GM13976 (cell line): ENCODE measurements around the gene PROK1.

ENCODE experiments used
- DNase-seq: peaks from one replicate; pipeline ENCODE4 v3.0.0; 2012; ENCODE audit warnings: low spot score
- in situ Hi-C: fragments of 300-500 bp; cut with MboI; formaldehyde crosslinking; loops from one replicate; pipeline ENCODE4 v1.12.0; 2022; ENCODE audit warnings: low sequenced_read_pairs, mixed read lengths, inconsistent platforms; ENCODE audit not compliant: unreplicated experiment
- TF ChIP-seq, protein P1 (sequence below): IDR thresholded peaks from 2 replicates; pipeline ENCODE4 v1.5.1; 2012; ENCODE audit warnings: borderline replicate concordance, mild to moderate bottlenecking; ENCODE audit not compliant: insufficient read depth; ENCODE audit errors: extremely low read depth, missing control alignments, control extremely low read depth

PROK1 gene

DNA sequence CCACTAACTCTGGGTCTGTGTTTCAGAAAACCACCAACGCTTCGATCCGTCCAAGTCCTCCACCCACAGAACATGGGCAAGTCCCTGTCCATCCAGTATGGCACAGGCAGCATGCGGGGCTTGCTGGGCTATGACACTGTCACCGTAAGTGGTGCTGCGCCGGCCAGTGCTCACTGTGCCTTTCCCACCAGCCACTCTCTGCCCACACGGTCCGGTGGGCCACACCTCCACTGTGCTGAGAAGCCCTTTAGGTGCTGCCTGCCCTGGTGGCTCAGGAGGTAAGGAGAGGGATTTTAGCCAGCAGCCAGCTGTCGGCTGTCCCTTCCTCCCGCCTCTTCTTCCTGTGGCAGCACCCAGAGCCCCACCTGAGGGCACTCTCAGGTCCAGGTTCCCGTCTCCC lies 33.9 kb downstream of the PROK1 start:
- DNase-seq, result no peak
- TF ChIP-seq, protein P1, sequence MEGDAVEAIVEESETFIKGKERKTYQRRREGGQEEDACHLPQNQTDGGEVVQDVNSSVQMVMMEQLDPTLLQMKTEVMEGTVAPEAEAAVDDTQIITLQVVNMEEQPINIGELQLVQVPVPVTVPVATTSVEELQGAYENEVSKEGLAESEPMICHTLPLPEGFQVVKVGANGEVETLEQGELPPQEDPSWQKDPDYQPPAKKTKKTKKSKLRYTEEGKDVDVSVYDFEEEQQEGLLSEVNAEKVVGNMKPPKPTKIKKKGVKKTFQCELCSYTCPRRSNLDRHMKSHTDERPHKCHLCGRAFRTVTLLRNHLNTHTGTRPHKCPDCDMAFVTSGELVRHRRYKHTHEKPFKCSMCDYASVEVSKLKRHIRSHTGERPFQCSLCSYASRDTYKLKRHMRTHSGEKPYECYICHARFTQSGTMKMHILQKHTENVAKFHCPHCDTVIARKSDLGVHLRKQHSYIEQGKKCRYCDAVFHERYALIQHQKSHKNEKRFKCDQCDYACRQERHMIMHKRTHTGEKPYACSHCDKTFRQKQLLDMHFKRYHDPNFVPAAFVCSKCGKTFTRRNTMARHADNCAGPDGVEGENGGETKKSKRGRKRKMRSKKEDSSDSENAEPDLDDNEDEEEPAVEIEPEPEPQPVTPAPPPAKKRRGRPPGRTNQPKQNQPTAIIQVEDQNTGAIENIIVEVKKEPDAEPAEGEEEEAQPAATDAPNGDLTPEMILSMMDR, result no peak
- in situ Hi-C loops, result no loop called here

DNA sequence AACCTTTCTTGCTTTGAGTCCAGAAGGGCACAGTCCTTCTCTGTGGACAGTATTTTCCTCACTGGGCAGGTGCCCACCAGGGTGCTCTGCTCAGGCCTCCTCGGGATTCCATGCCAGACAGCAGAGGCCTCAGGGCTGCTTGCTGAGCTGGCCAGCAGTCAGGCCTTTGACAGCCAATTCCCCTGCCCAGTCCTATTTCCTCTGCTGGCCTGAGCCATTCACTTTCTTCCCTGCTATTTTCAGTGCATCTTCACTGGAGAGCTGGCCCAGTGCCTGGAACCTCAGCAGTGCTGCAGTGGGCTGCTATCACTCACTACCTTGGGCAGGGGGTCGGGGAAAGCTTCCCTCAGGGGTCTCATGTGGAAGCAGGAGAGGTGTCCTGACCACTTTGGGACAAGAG lies 34.8 kb downstream of the PROK1 start:
- TF ChIP-seq, protein P1, result no peak
- in situ Hi-C loops, result no loop called here
- no peak for DNase-seq

DNA sequence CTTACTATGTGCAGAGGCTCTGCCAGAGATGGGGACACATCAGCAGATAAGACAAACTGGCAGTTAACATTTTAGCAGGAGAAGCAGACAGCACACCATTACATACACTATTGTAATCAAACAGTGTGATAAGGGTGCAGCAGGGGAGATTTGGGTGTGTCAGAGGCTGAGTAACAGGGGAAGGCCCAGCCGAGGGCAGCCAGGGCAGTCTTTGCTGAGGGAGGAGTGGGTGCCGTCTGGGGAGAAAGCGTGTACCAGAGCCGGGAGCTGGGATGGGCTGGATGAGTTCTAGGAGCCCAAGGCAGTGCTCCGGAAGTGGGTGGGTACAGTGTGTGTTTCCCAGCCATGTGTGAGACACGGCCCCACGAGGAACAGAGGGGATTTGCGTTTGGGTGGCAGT lies 36.8 kb downstream of the PROK1 start:
- in situ Hi-C loops, result no loop called here
- TF ChIP-seq, protein P1, result no peak
- no peak for DNase-seq

DNA sequence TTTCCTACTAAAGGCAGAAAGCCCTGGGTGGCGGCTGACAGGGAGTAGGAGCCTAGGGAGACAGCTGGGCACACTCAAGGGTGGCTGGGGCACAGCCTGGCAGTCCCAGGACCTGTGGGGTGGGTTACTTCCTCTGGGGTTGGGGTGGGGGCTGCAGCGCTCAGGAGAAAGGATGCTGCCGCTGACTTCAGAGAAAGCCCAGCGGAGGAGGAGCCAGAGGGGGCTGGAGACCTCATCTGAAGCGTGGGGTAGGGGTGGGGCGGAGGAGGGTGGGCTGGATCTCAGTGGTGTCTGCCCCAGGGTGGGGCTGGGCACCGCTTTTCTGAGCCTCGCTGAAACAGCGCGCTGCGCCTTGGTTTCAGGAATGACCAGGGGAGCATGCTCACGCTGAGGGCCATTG lies 37.2 kb downstream of the PROK1 start:
- TF ChIP-seq, protein P1, result no peak
- DNase-seq, result no peak
- in situ Hi-C loops, result no loop called here

DNA sequence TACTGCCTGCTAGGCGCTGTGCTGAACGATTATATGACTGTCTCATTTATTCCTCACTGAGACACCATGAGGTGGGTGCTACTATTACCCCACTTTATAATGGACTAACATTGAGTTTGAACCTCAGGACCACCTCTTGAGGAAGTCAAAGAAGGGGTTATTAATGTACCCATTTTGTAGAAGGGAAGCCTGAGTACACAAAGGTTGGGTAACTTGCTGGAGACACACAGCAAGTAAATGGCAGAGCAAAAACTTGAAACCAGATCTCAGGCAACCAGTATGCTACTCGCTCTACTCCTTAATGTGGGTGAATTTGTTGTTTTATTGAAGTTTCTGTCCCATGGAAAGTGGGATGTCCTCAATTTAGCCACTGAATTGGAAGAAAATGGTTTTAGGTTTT lies 37.9 kb downstream of the PROK1 start:
- DNase-seq, result no peak
- in situ Hi-C loops, result no loop called here
- TF ChIP-seq, protein P1, result no peak

DNA sequence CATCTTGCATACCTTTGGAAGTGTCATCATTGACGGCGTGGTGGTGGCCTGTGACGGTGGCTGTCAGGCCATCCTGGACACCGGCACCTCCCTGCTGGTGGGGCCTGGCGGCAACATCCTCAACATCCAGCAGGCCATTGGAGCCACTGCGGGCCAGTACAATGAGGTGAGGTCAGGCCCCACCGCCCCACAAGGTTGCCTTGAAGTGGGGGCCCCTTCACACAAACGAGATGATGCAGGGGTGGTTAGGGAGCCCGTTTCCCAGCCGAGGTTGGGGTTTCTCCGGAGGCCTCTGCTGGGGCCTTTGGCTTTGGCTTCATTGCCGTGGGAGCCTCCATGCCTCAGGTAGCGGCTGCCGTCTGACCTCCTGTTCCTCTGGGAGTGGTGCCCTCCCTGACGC lies 38.5 kb downstream of the PROK1 start:
- no peak for DNase-seq
- TF ChIP-seq, protein P1, result no peak
- in situ Hi-C loops, result no loop called here
